Ishikawa (cell line): ENCODE measurements around the gene LRRC36.

ENCODE experiments used
- CEBPB ChIP-seq: IDR thresholded peaks from 2 replicates; pipeline ENCODE4 v1.6.1; 2012
- EP300 ChIP-seq: IDR thresholded peaks from 2 replicates; pipeline ENCODE4 v1.6.1; 2012; ENCODE audit warnings: borderline replicate concordance
- RAD21 ChIP-seq: IDR thresholded peaks from 2 replicates; pipeline ENCODE4 v1.6.1; 2012; ENCODE audit warnings: low read depth
- TAF1 ChIP-seq: IDR thresholded peaks from 2 replicates; pipeline ENCODE4 v1.6.1; 2012; ENCODE audit warnings: low read depth, mild to moderate bottlenecking
- TEAD4 ChIP-seq: IDR thresholded peaks from 2 replicates; pipeline ENCODE4 v1.6.1; 2012
- YY1 ChIP-seq: IDR thresholded peaks from 2 replicates; pipeline ENCODE4 v1.6.1; 2012; ENCODE audit warnings: low read depth
- TF ChIP-seq, protein P1 (sequence below): IDR thresholded peaks from 2 replicates; pipeline ENCODE4 v1.6.1; 2012
- TF ChIP-seq, protein P2 (sequence below): IDR thresholded peaks from 2 replicates; pipeline ENCODE4 v1.6.1; 2012; ENCODE audit warnings: low read depth, mild to moderate bottlenecking

DNA sequence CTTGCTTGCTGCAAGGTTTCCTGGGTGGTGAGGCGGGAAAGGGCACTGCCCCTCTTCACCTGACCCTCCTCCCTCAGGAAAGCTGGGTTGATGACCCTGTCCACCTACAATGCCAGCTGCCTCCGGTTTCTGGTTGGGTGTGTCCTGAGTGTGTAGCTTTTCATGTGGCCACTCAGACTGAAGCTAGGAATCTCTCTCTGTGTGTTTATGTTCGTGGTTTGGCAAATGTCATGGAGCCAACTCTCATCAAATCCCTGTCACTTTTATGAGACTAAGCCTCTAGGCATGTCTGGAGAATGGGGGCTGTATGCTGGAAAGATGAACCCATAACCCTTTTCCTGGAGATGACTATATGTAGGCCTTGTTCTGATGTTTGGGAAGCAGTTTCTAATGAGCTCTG lies 30.2 kb upstream of the LRRC36 start:
- TF ChIP-seq TEAD4 (no peak), YY1 (no peak), CEBPB (no peak), TAF1 (no peak), EP300 (no peak), RAD21 (no peak)
- TF ChIP-seq, protein P1, sequence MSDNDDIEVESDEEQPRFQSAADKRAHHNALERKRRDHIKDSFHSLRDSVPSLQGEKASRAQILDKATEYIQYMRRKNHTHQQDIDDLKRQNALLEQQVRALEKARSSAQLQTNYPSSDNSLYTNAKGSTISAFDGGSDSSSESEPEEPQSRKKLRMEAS = no peak
- TF ChIP-seq, protein P2, sequence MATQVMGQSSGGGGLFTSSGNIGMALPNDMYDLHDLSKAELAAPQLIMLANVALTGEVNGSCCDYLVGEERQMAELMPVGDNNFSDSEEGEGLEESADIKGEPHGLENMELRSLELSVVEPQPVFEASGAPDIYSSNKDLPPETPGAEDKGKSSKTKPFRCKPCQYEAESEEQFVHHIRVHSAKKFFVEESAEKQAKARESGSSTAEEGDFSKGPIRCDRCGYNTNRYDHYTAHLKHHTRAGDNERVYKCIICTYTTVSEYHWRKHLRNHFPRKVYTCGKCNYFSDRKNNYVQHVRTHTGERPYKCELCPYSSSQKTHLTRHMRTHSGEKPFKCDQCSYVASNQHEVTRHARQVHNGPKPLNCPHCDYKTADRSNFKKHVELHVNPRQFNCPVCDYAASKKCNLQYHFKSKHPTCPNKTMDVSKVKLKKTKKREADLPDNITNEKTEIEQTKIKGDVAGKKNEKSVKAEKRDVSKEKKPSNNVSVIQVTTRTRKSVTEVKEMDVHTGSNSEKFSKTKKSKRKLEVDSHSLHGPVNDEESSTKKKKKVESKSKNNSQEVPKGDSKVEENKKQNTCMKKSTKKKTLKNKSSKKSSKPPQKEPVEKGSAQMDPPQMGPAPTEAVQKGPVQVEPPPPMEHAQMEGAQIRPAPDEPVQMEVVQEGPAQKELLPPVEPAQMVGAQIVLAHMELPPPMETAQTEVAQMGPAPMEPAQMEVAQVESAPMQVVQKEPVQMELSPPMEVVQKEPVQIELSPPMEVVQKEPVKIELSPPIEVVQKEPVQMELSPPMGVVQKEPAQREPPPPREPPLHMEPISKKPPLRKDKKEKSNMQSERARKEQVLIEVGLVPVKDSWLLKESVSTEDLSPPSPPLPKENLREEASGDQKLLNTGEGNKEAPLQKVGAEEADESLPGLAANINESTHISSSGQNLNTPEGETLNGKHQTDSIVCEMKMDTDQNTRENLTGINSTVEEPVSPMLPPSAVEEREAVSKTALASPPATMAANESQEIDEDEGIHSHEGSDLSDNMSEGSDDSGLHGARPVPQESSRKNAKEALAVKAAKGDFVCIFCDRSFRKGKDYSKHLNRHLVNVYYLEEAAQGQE = no peak
